Progenitor cell of endocrine pancreas (in vitro differentiated cells): Measurements from ENCODE around the gene ZNF653. TPM values are rescaled to one million over a fixed set of nuclear protein-coding genes. Genes with fewer than 3 reads are reported as not detected.

Experiments
- DNase-seq: peaks from one replicate; pipeline ENCODE4 v3.0.0; 2021; ENCODE audit warnings: low spot score; ENCODE audit not compliant: unreplicated experiment
- H3K27ac Mint-ChIP-seq: 2 replicates; pipeline ENCODE4 v1.8.0; 2021; ENCODE audit warnings: mild to moderate bottlenecking, moderate library complexity, mixed read lengths
- H3K27me3 Mint-ChIP-seq: 2 replicates; pipeline ENCODE4 v1.8.0; 2021; ENCODE audit warnings: mixed read lengths
- H3K36me3 Mint-ChIP-seq: 2 replicates; pipeline ENCODE4 v1.8.0; 2022; ENCODE audit warnings: mixed read lengths; ENCODE audit not compliant: insufficient read depth
- H3K4me1 Mint-ChIP-seq: 2 replicates; pipeline ENCODE4 v1.8.0; 2021; ENCODE audit warnings: low read depth, mixed read lengths
- H3K4me3 Mint-ChIP-seq: 2 replicates; pipeline ENCODE4 v1.8.0; 2021; ENCODE audit warnings: low read depth, mild to moderate bottlenecking, moderate library complexity, mixed read lengths
- H3K9me3 Mint-ChIP-seq: 2 replicates; pipeline ENCODE4 v1.8.0; 2021; ENCODE audit warnings: low read depth, mixed read lengths
- CTCF ChIP-seq: fragments of 200-600 bp; sonication (generic); IDR thresholded peaks from one replicate; pipeline ENCODE4 v1.5.0; 2021; ENCODE audit warnings: antibody characterized with exemption, mild to moderate bottlenecking; ENCODE audit not compliant: unreplicated experiment
- total RNA-seq: library from RNA; stranded (reverse); gene quantifications from 2 replicates; pipeline ENCODE4 v1.2.1, GENCODE V29; 2021

The ZNF653 gene
- total RNA-seq, 1 donor from 2014 or later, result 17.6 TPM

DNA sequence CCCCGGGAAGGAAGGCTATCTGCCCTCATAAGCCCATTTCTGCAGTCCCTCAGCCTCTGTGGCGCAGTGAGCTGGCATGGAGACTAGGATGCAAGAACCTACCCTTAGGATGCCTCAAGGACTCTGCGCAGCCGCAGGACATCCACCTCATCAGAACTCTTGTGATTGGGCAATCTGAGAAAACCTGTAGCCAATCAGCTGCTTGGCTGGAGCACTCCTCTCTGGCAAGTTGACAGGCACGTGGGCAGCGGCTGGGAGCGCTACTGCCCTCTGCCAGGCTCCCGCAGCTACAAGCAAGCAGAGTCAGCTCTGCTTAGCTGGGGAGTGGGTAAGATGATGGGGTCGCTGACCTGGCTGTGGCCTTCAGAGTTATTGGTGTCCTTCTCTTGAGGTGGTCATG lies 24.8 kb upstream of the ZNF653 start:
- Mint-ChIP-seq H3K27ac (no peak overlapping the region), H3K4me3 (no peak overlapping the region), H3K4me1 (peaks cover 11% of the 10 kb centered on the region), H3K27me3 (peaks cover 17% of the 10 kb centered on the region), H3K9me3 (no peaks in the 10 kb centered on the region), H3K36me3 (no peaks in the 10 kb centered on the region)
- TF ChIP-seq CTCF, result peak; percentile 16
- no peak for DNase-seq

GRCh38 chr19:11528551-11529341 lies 23.1 kb upstream of the ZNF653 start, which contains the start of gene ECSIT:
ECSIT (minus strand) TSS chr19:11529134; CDS start chr19:11519170, 9,964 bp downstream.
- Mint-ChIP-seq H3K9me3 (no peaks in the 10 kb centered on the region), H3K27ac (peak within 1 kb of the TSS; percentile 96), H3K4me1 (peaks cover 10% of the 10 kb centered on the region), H3K36me3 (no peaks in the 10 kb centered on the region), H3K27me3 (peaks cover 4% of the 10 kb centered on the region), H3K4me3 (peak within 1 kb of the TSS; percentile 97)
- no peak for TF ChIP-seq CTCF
- DNase-seq, result peak; percentile 88

- Mint-ChIP-seq H3K4me1 (no peaks in the 10 kb centered on the region), H3K27ac (no peak overlapping the region), H3K27me3 (no peaks in the 10 kb centered on the region), H3K9me3 (no peaks in the 10 kb centered on the region), H3K4me3 (no peak overlapping the region), H3K36me3 (peaks cover 4% of the 10 kb centered on the region)
- TF ChIP-seq CTCF, result no peak
- DNase-seq, result no peak
These were observed 13.5 kb upstream of the ZNF653 start for GRCh38 chr19:11519138-11519537.

- Mint-ChIP-seq H3K27me3 (no peaks in the 10 kb centered on the region), H3K4me3 (no peak overlapping the region), H3K36me3 (peaks cover 8% of the 10 kb centered on the region), H3K4me1 (no peaks in the 10 kb centered on the region), H3K9me3 (no peaks in the 10 kb centered on the region), H3K27ac (no peak overlapping the region)
- no peak for DNase-seq
- no peak for TF ChIP-seq CTCF
These were observed 8.3 kb upstream of the ZNF653 start for GRCh38 chr19:11513946-11514345.

DNA sequence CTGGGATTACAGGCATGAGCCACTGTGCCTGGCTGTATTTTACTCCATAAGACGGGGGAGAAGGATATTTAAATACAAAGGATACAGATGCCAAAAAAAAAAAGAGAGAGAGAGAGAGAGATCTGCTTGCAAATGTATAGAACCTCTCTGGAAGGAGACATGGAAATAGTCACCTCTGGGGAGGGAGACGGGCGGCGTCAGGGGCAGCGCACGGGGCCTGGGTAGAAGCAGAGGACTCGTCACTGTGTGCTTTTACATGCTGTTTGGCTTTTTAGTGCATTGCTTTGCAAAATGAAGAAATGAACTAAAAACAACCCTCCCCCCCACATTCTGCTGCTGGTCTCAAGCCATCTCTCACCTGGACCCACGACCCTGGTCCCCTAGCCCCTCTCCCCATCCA lies 4.8 kb upstream of the ZNF653 start:
- no peaks in the 10 kb centered on the region for H3K9me3 Mint-ChIP-seq
- H3K4me3 Mint-ChIP-seq, result no peak overlapping the region
- peak overlapping the region; percentile 67 for H3K27ac Mint-ChIP-seq
- H3K27me3 Mint-ChIP-seq, result no peaks in the 10 kb centered on the region
- no peak for DNase-seq
- peaks cover 5% of the 10 kb centered on the region for H3K36me3 Mint-ChIP-seq
- no peak for TF ChIP-seq CTCF
- H3K4me1 Mint-ChIP-seq, result peaks cover 5% of the 10 kb centered on the region
